ENCODE data around the gene DISP2.
A peak's percentile ranks its signal among the peaks of the same experiment; 100 is the strongest.

DISP2 gene, protein sequence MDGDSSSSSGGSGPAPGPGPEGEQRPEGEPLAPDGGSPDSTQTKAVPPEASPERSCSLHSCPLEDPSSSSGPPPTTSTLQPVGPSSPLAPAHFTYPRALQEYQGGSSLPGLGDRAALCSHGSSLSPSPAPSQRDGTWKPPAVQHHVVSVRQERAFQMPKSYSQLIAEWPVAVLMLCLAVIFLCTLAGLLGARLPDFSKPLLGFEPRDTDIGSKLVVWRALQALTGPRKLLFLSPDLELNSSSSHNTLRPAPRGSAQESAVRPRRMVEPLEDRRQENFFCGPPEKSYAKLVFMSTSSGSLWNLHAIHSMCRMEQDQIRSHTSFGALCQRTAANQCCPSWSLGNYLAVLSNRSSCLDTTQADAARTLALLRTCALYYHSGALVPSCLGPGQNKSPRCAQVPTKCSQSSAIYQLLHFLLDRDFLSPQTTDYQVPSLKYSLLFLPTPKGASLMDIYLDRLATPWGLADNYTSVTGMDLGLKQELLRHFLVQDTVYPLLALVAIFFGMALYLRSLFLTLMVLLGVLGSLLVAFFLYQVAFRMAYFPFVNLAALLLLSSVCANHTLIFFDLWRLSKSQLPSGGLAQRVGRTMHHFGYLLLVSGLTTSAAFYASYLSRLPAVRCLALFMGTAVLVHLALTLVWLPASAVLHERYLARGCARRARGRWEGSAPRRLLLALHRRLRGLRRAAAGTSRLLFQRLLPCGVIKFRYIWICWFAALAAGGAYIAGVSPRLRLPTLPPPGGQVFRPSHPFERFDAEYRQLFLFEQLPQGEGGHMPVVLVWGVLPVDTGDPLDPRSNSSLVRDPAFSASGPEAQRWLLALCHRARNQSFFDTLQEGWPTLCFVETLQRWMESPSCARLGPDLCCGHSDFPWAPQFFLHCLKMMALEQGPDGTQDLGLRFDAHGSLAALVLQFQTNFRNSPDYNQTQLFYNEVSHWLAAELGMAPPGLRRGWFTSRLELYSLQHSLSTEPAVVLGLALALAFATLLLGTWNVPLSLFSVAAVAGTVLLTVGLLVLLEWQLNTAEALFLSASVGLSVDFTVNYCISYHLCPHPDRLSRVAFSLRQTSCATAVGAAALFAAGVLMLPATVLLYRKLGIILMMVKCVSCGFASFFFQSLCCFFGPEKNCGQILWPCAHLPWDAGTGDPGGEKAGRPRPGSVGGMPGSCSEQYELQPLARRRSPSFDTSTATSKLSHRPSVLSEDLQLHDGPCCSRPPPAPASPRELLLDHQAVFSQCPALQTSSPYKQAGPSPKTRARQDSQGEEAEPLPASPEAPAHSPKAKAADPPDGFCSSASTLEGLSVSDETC (N-terminal part only)

DNA sequence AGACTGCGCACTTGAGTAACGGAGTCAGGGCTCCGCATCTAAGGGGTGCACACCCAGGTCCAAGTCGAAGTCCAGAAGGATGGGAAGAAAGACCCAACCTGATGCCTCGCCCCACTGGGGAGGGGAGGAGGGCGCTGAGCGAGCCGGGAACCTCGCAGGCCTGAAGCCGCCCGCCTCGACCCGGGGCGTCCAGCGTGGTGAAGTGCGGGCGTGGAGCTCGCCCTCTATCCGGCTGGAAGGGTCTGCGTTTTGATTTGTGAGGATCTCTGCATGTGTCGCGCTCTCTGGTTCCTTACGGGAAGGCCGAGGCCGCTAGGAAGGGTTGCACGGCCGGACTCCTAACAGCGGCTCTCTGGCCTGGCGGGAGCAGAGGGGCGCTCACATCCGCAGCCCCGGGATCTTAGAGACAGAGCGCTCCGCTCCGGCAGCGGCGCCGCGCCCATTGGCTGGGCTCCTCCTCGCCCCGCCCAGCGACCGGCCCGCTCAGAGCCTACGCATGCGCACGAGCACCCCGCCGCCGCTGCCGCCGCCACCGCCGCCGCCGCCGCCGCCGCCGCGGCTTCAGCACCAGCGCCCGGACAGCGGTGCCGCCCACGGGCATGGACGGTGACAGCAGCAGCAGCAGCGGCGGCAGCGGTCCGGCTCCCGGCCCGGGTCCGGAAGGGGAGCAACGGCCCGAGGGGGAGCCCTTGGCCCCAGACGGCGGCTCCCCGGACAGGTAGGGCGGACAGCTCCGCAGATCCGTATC, at the start of gene DISP2:
Gene DISP2, plus strand, starts transcription at position 497 of the 748 bp plus-strand sequence. Its CDS starts 103 bp downstream, at position 600.
- no peak within 1 kb of the TSS for H3K27ac ChIP-seq
- no peak for DNase-seq (ENCODE audit: low read depth, low spot score)

DNA sequence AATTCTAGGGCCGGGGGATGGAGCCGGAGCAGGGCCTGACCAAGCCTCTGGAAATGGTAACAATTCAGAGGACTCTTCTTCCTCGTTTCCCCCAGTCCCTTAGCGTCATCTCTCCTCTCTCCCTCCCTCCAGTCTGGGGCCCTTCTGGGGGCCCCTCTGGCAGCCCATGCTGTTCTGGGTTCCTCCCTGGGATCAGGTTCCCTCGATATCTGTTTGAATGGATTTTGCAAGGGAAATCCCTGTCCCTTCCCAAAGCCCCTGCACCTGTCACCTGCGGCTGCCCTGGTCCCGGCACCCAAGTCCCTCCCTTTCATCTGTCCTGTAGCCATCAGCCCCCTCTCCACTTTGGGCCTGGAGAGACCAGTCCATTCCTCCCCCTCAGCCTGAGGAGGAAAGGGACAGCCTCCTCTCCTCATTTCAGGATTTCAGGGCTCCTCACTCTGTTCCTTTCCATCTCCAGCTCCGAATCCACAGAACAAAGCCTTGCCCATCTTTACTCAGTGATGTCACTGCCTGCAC, 48.6 kb upstream of the DISP2 start:
- no peak for DNase-seq (ENCODE audit: low read depth, low spot score)
- H3K27ac ChIP-seq = no peak overlapping the region

- DNase-seq (ENCODE audit: low read depth, low spot score) = no peak
Measured at GRCh38 chr15:40310001-40310959, 47.7 kb upstream of the DISP2 start.

DNA sequence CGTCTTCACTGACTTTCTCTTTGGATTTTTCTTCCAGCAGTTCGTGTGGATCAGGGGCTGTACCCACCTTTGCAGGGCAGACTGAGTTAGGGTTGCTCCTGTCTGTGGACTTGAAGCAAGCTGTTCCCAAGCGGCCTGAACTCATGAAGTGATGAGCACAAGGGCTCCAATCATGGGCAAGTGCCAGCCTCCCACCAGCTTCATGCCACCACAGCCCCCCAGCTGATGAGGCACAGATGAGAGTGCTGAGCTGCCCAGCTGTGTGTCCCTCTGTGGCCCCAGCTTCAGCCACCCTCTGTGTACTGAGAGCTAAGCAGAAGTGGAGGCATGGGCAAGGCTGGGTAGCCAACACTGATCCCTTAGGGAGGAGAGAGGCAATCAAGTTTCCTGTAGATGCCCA, 47.0 kb upstream of the DISP2 start:
- DNase-seq (ENCODE audit: low read depth, low spot score) = no peak
- no peak overlapping the region for H3K27ac ChIP-seq

More at GRCh38 chr15:40310001-40310959, 47.7 kb upstream of the DISP2 start:
- H3K27ac ChIP-seq = no peak overlapping the region

DNA sequence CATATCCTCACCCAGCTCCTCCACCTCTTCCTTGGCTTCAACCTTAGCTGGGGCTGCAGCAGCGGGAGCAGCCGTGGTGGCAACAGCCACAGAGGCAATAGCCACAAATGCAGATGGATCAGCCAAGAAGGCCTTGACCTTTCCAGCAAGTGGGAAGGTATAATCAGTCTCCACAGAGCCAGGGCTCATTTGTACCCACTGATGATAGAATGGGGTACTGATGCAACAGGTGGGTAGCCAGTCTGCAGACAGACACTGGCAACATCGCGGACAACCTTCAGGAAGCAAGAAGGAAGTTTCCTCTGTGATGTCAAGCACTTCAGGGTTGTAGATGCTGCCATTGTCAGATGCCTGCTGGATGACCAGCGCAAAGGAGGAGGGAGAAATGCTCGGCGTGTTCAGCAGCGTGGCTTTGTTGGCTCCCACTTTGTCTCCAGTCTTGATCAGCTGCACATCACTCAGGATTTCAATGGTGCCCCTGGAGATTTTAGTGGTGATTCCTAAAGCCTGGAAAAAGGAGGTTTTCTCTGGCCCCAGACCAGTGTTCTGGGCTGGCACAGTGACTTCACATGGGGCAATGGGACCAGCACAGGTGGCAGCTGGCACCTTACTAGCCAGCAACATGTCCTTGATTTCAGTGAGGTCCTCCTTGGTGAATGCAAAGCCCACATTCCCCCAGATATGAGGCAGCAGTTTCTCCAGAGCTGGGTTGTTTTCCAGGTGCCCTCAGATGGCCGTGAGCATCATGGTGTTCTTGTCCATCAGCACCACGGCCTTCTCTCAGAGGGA, 45.5 kb upstream of the DISP2 start:
- H3K27ac ChIP-seq = no peak overlapping the region
- no peak for DNase-seq (ENCODE audit: low read depth, low spot score)

DNA sequence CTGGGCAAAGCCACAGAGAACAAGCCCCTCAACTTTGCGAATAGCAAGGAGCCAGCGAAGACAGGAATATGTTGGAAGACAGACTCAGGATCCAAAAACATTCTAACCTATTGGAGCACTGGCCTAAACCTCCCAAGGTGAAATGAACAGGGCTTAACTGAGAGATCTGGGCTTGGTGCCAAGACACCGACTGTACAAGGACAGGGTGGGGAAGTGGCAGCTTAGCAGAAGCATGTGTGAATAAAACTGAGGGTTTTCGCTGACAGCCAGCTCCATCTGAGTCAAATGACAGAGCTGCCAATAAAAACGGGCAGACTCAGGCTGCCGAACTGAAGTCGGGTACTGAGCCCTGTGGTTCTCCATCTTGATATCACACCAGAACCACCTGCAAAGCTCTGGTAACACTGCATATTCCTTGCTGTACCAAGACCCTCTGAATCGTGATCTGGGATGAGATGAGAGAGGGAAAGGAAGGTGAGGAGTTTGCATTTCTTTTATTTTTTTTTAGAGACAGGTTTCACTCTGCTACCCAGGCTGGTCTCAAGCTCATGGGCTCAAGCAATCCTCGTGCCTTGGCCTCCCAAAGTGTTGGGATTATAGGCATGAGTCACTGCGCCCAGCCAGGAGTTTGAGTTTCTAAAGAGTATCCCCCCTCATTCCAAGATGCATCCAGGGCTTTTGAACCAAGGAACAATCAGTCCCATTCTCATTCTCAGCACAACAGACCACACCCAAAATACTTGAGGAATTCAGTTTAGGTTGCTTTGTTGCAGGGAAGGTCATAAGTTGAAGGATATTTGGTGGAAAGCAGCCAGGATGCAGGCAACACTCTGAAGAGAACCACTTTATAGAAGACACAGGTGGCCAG, 44.3 kb upstream of the DISP2 start:
- no peak overlapping the region for H3K27ac ChIP-seq
- DNase-seq (ENCODE audit: low read depth, low spot score) = peak; percentile 31

DNA sequence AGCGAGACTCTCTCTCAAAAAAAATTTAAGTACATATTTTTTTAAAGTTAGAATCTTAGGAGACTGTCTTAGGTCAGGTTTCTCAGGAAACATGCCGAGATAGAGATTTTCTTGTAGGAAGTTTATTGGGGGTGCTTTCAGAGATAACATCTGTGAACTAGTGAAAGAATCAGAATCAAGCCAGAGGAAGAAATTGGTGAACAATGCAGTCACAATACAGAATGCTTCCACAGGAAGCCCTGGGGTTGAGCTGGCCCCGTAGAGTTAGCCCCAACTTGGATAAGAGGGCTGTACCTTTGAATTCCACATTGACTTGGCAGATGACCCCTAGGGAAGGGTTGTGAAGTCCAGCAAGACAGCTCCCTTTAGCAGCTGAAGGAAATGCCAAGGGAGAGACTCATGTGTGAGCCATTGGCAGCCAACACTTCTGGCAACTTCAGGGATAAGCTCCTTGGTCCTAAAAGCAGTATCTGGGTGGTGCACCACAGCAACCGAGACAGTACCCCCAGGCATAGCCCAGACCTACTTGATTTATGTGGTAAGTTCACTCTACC, 43.2 kb upstream of the DISP2 start:
- no peak overlapping the region for H3K27ac ChIP-seq
- DNase-seq (ENCODE audit: low read depth, low spot score) = no peak

DNA sequence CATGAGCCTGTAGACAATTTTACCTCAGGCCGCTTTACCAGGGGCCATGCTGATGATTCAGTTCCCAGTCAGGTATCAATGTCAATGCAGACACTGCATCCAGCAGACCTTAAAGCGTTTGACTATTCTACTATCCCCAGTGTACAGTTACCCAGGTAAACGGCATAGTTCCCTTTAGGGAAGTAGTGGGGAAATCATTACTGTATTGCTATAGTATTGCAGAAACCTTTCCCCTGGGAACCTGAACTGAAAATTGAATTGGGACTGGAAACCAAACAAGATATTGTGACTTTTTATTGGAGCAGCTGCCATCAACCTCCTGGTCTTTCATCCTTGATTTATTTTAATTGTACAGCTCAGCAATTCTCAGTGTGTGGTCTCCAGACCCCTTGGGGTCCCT, 41.1 kb upstream of the DISP2 start:
- H3K27ac ChIP-seq = no peak overlapping the region
- no peak for DNase-seq (ENCODE audit: low read depth, low spot score)

DNA sequence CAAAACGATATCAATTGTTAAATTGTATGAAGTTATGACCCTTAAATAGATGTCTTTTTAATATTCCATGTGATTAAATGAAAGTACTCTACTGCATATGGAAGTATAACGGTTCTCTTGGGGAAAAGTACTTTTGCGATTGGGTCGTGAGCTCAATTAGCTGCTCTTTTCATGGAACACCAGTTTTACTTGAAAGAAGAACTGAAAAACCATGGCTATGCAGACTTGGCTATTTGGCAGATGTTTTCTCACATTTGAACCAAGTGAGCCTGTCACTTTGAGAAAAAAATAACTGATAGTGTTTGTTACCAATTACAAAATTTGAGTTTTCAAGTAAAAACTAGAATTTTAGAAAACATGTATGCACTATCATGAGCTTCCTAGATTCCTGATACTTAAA, 40.4 kb upstream of the DISP2 start:
- no peak for DNase-seq (ENCODE audit: low read depth, low spot score)
- H3K27ac ChIP-seq = no peak overlapping the region

- DNase-seq (ENCODE audit: low read depth, low spot score) = no peak
- H3K27ac ChIP-seq = no peak overlapping the region
Measured at GRCh38 chr15:40320409-40320808, 37.6 kb upstream of the DISP2 start.

GRCh38 chr15:40320931-40321371, 37.1 kb upstream of the DISP2 start:
- DNase-seq (ENCODE audit: low read depth, low spot score) = no peak
- no peak overlapping the region for H3K27ac ChIP-seq

DNA sequence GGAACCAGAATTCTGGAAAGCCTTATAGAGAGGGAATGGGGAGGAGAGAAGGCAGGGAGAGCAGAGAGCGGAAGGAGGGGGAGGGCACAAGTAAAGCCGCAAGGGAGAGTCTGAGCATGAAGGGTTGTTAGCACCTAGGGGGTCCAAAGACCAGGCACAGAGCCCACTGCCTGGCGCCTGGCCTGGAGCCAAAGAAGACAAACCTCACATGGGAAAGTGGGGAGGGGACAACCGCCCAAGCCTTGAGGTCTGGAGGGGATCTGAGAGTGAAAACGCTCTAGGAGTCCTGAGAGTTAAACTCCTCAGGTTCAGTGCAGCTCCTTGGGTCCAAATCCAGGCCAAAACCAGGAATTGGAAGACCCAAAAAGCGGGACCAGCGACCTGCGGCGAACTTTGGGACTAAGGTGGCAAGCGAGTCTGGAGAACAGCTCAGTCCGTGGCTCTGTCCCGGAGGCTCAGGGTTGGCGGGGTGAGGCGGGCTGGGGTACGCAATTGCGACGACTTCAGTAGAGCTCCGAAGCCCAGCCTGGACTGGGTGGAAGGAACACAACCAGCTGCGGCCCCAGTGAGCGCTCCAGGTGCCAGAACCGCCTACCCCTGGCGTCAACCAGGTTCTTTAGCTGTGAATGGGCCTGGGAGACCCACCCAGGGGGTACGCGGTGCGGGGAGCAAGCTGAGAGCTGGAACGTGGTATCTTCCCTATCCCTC, 35.3 kb upstream of the DISP2 start:
- DNase-seq (ENCODE audit: low read depth, low spot score) = no peak
- no peak overlapping the region for H3K27ac ChIP-seq

DNA sequence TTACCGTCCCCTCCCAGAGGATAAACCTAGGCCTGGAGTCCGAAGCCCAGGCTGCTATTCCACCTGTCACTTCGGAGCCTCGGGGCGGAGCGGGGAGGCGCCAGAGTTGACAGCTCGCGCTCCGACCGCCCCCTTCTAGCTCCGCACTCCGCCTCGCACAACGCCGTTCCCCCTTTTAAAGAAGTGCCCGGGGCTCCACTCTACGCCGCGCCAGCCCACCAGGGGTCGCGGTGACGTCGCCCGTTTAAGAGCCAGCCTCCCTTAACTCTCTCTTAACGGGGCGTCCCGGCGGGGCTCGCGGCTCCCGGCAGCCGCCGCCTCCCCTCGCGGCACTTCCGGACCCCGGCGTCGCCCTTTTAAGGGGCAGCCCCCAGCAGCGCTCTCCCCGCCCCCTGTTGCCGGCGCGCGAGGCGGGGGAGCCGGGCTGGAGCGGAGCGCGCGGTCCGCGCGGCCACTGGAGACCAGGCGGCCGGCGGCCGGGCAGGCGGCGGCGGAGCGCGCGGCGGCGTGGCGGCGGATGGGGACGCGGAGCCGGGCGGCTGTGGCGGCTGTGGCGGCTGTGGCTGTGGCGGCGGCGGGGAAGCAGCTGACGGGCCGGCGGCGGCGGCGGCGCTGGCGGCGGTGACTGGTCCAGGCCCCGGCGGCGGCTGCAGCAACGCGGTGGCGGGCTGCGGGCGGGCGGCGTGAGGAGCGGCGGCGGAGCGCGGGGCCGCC, 34.6 kb upstream of the DISP2 start, which contains the start of gene INAFM2:
Gene INAFM2, plus strand, starts transcription at position 454 of the 714 bp plus-strand sequence. CDS start 364 bp downstream, outside the sequence.
- no peak for DNase-seq (ENCODE audit: low read depth, low spot score)
- H3K27ac ChIP-seq = no peak within 1 kb of the TSS

GRCh38 chr15:40323953-40324937, 33.8 kb upstream of the DISP2 start:
- no peak overlapping the region for H3K27ac ChIP-seq
- no peak for DNase-seq (ENCODE audit: low read depth, low spot score)

Data from epithelial cell of prostate (primary cell).